Smooth muscle cell (in vitro differentiated cells): ENCODE data around the gene PTRH1. TPM values are rescaled to one million over a fixed set of nuclear protein-coding genes. Genes with fewer than 3 reads are reported as not detected.

Experiments
- DNase-seq: peaks from one replicate; lab custom pipeline; 2025; ENCODE audit not compliant: unreplicated experiment; lab: John Stamatoyannopoulos, UW
- H2AFZ ChIP-seq: fragments of 200-600 bp; sonication (generic); 2 replicates; pipeline ENCODE4 v1.6.0; 2016; ENCODE audit warnings: antibody characterized with exemption, low read depth, mild to moderate bottlenecking
- H3F3A ChIP-seq: fragments of 200-600 bp; sonication (generic); 2 replicates; pipeline ENCODE4 v1.6.0; 2017; ENCODE audit warnings: antibody characterized with exemption, low read depth
- H3K27ac ChIP-seq: fragments of 200-600 bp; sonication (generic); 2 replicates; pipeline ENCODE4 v1.5.1; 2016; ENCODE audit warnings: low read depth, mild to moderate bottlenecking
- H3K27me3 ChIP-seq: fragments of 200-600 bp; sonication (generic); 2 replicates; pipeline ENCODE4 v1.6.1; 2016; ENCODE audit warnings: low read depth, mild to moderate bottlenecking
- H3K36me3 ChIP-seq: fragments of 200-600 bp; sonication (generic); 2 replicates; pipeline ENCODE4 v1.5.1; 2016; ENCODE audit warnings: low read depth
- H3K4me1 ChIP-seq: fragments of 200-600 bp; sonication (generic); 2 replicates; pipeline ENCODE4 v1.5.1; 2016; ENCODE audit warnings: low read depth
- H3K4me2 ChIP-seq: fragments of 200-600 bp; sonication (generic); 2 replicates; pipeline ENCODE4 v1.6.0; 2016; ENCODE audit warnings: mild to moderate bottlenecking
- H3K4me3 ChIP-seq: fragments of 200-600 bp; sonication (generic); 2 replicates; pipeline ENCODE4 v1.5.1; 2016; ENCODE audit warnings: mild to moderate bottlenecking
- H3K79me2 ChIP-seq: fragments of 200-600 bp; sonication (generic); 2 replicates; pipeline ENCODE4 v1.6.0; 2016; ENCODE audit warnings: low read depth, mild to moderate bottlenecking
- H3K9ac ChIP-seq: fragments of 200-600 bp; sonication (generic); 2 replicates; pipeline ENCODE4 v1.6.0; 2016; ENCODE audit warnings: low read depth
- H3K9me3 ChIP-seq: fragments of 200-600 bp; sonication (generic); replicated peaks from 2 replicates; pipeline ENCODE4 v1.5.1; 2016; ENCODE audit warnings: low read depth
- H4K20me1 ChIP-seq: fragments of 200-600 bp; sonication (generic); 2 replicates; pipeline ENCODE4 v1.6.0; 2016; ENCODE audit warnings: low read depth
- CTCF ChIP-seq: fragments of 200-600 bp; sonication (generic); IDR thresholded peaks from 2 replicates; pipeline ENCODE4 v1.5.1; 2017; ENCODE audit warnings: borderline replicate concordance, mild to moderate bottlenecking, antibody characterized with exemption; ENCODE audit not compliant: insufficient read depth, poor library complexity, severe bottlenecking
- whole genome bisulfite sequencing: methylation state at CpG from one replicate; pipeline ENCODE4 v1.1.7; 2016; ENCODE audit warnings: low lambda C conversion rate; 5-methylcytosine and 5-hydroxymethylcytosine counted together
- polyA plus RNA-seq: library from polyadenylated mRNA; unstranded; fragments of >200 nt; fragmentation: Nextera tagmentation; extraction: Ambion mirVana; gene quantifications from 2 replicates; pipeline ENCODE4 v1.2.1, GENCODE V29; 2016
- total RNA-seq: library from RNA; depleted of rRNA; stranded (reverse); fragments of >200 nt; gene quantifications from 2 replicates; pipeline ENCODE4 v1.2.3, GENCODE V29; 2014

PTRH1 gene
- total and polyA plus RNA-seq, 2 experiments from 2014 or later = 11.9 to 33.8 TPM

GRCh38 chr9:127710204-127710783, 5.2 kb downstream of the PTRH1 start:
- no peaks in the 10 kb centered on the region for H4K20me1 ChIP-seq
- WGBS = 94% methylated on average over 10 of the region's 10 CpGs
- H3K9ac ChIP-seq = no peak overlapping the region
- no peaks in the 10 kb centered on the region for H3K36me3 ChIP-seq
- DNase-seq = no peak
- H3K4me3 ChIP-seq = no peak overlapping the region
- no peaks in the 10 kb centered on the region for H3F3A ChIP-seq
- no peaks in the 10 kb centered on the region for H3K27me3 ChIP-seq
- H3K27ac ChIP-seq = no peak overlapping the region
- H3K9me3 ChIP-seq = no peaks in the 10 kb centered on the region
- no peak for TF ChIP-seq CTCF
- H3K4me2 ChIP-seq = no peak overlapping the region
- H3K4me1 ChIP-seq = peaks cover 11% of the 10 kb centered on the region
- no peaks in the 10 kb centered on the region for H3K79me2 ChIP-seq
- no peak overlapping the region for H2AFZ ChIP-seq

- Histone ChIP-seq H4K20me1 (no peaks in the 10 kb centered on the region), H3K9me3 (no peaks in the 10 kb centered on the region), H3K4me2 (no peak overlapping the region), H3K36me3 (no peaks in the 10 kb centered on the region), H3K4me1 (peaks cover 7% of the 10 kb centered on the region), H3K9ac (no peak overlapping the region), H3F3A (no peaks in the 10 kb centered on the region), H3K27ac (no peak overlapping the region), H3K79me2 (no peaks in the 10 kb centered on the region), H2AFZ (no peak overlapping the region), H3K4me3 (no peak overlapping the region), H3K27me3 (no peaks in the 10 kb centered on the region)
- no peak for TF ChIP-seq CTCF
- no peak for DNase-seq
- 96% methylated on average over 8 of the region's 8 CpGs for WGBS
Observed at GRCh38 chr9:127708952-127709587, 6.4 kb downstream of the PTRH1 start.

GRCh38 chr9:127707766-127708165, 7.7 kb downstream of the PTRH1 start:
- Histone ChIP-seq H3K27ac (no peak overlapping the region), H3K4me3 (no peak overlapping the region), H4K20me1 (no peaks in the 10 kb centered on the region), H3K79me2 (no peaks in the 10 kb centered on the region), H3K27me3 (no peaks in the 10 kb centered on the region), H3F3A (no peaks in the 10 kb centered on the region), H3K9me3 (no peaks in the 10 kb centered on the region), H3K9ac (no peak overlapping the region), H3K4me2 (no peak overlapping the region), H2AFZ (no peak overlapping the region), H3K4me1 (peaks cover 7% of the 10 kb centered on the region), H3K36me3 (no peaks in the 10 kb centered on the region)
- 55% methylated on average over 5 of the region's 5 CpGs for WGBS
- no peak for DNase-seq
- TF ChIP-seq CTCF = no peak

GRCh38 chr9:127706836-127707241, 8.6 kb downstream of the PTRH1 start, which contains the start of gene CFAP157:
Gene CFAP157, plus strand, starts transcription at chr9:127706988. Its CDS starts 44 bp downstream, at chr9:127707032.
- Histone ChIP-seq H3K79me2 (no peaks in the 10 kb centered on the region), H3K4me1 (peaks cover 3% of the 10 kb centered on the region), H3K27me3 (no peaks in the 10 kb centered on the region), H3K36me3 (no peaks in the 10 kb centered on the region), H3K9ac (no peak within 1 kb of the TSS), H4K20me1 (no peaks in the 10 kb centered on the region), H3K4me2 (no peak within 1 kb of the TSS), H3K9me3 (no peaks in the 10 kb centered on the region), H3K27ac (no peak within 1 kb of the TSS), H3F3A (no peaks in the 10 kb centered on the region), H3K4me3 (no peak within 1 kb of the TSS), H2AFZ (no peak within 1 kb of the TSS)
- 80% methylated on average over 11 of the region's 11 CpGs for WGBS
- DNase-seq = no peak
- no peak for TF ChIP-seq CTCF
